ENCODE results near the gene DKK3.

The DKK3 gene

GRCh38 chr11:11979488-11980117, 28.8 kb downstream of the DKK3 start:
- no peak for TF ChIP-seq CTCF (IDR thresholded peaks at IDR 0.05; ENCODE audit: borderline replicate concordance, extremely low read depth, low read length, poor library complexity, severe bottlenecking)
- TF ChIP-seq EZH2 (IDR thresholded peaks at IDR 0.05; ENCODE audit: borderline replicate concordance, low read depth, low read length, severe bottlenecking), result no peak
- no peak for ATAC-seq (ENCODE audit: insufficient read depth, low read depth)
- Histone ChIP-seq H3K79me2 (ENCODE audit: insufficient read depth, low read length) (no peaks in the 10 kb centered on the region), H3K27ac (ENCODE audit: low read length) (no peak overlapping the region), H3K4me3 (ENCODE audit: low read depth in 1 of 2, low read length in 2 of 2) (no peak overlapping the region), H2AFZ (ENCODE audit: low read depth, low read length) (no peak overlapping the region), H3K4me1 (ENCODE audit: insufficient read depth, low read length) (no peaks in the 10 kb centered on the region), H3K36me3 (ENCODE audit: insufficient read depth, low read length) (no peaks in the 10 kb centered on the region), H3K4me2 (ENCODE audit: insufficient read depth, low read length) (no peak overlapping the region), H3K27me3 (ENCODE audit: insufficient read depth, low read length, poor library complexity) (peaks cover 18% of the 10 kb centered on the region), H3K9ac (ENCODE audit: low read depth, low read length) (no peak overlapping the region), H3K9me3 (ENCODE audit: insufficient read depth, low read length, severe bottlenecking) (no peaks in the 10 kb centered on the region), H4K20me1 (ENCODE audit: insufficient read depth, low read length) (0 out of 2 replicates have a peak, but pooled peaks cover 3% of the 10 kb centered on the region)
- DNase-seq, result no peak

- no peak overlapping the region for H2AFZ ChIP-seq (ENCODE audit: low read depth, low read length)
- no peaks in the 10 kb centered on the region for H3K4me1 ChIP-seq (ENCODE audit: insufficient read depth, low read length)
Measured at GRCh38 chr11:11978792-11979487, 29.5 kb downstream of the DKK3 start.

GRCh38 chr11:11978098-11978637, 30.3 kb downstream of the DKK3 start:
- peaks cover 14% of the 10 kb centered on the region for H3K27me3 ChIP-seq (ENCODE audit: insufficient read depth, low read length, poor library complexity)
- no peak for DNase-seq

More at GRCh38 chr11:11978792-11979487, 29.5 kb downstream of the DKK3 start:
- no peak overlapping the region for H3K4me3 ChIP-seq (ENCODE audit: low read depth in 1 of 2, low read length in 2 of 2)
- no peak for ATAC-seq (ENCODE audit: insufficient read depth, low read depth)
- H3K36me3 ChIP-seq (ENCODE audit: insufficient read depth, low read length), result no peaks in the 10 kb centered on the region
- H3K9me3 ChIP-seq (ENCODE audit: insufficient read depth, low read length, severe bottlenecking), result no peaks in the 10 kb centered on the region
- H3K9ac ChIP-seq (ENCODE audit: low read depth, low read length), result no peak overlapping the region
- H3K27ac ChIP-seq (ENCODE audit: low read length), result no peak overlapping the region
- H3K27me3 ChIP-seq (ENCODE audit: insufficient read depth, low read length, poor library complexity), result peaks cover 18% of the 10 kb centered on the region
- DNase-seq, result no peak
- TF ChIP-seq CTCF (IDR thresholded peaks at IDR 0.05; ENCODE audit: borderline replicate concordance, extremely low read depth, low read length, poor library complexity, severe bottlenecking) (no peak), EZH2 (IDR thresholded peaks at IDR 0.05; ENCODE audit: borderline replicate concordance, low read depth, low read length, severe bottlenecking) (no peak)
- 0 out of 2 replicates have a peak, but pooled peaks cover 3% of the 10 kb centered on the region for H4K20me1 ChIP-seq (ENCODE audit: insufficient read depth, low read length)
- no peaks in the 10 kb centered on the region for H3K79me2 ChIP-seq (ENCODE audit: insufficient read depth, low read length)
- H3K4me2 ChIP-seq (ENCODE audit: insufficient read depth, low read length), result no peak overlapping the region

More at GRCh38 chr11:11978098-11978637, 30.3 kb downstream of the DKK3 start:
- no peaks in the 10 kb centered on the region for H3K9me3 ChIP-seq (ENCODE audit: insufficient read depth, low read length, severe bottlenecking)
- H3K36me3 ChIP-seq (ENCODE audit: insufficient read depth, low read length), result no peaks in the 10 kb centered on the region
- TF ChIP-seq CTCF (IDR thresholded peaks at IDR 0.05; ENCODE audit: borderline replicate concordance, extremely low read depth, low read length, poor library complexity, severe bottlenecking), result no peak
- no peak for TF ChIP-seq EZH2 (IDR thresholded peaks at IDR 0.05; ENCODE audit: borderline replicate concordance, low read depth, low read length, severe bottlenecking)
- 0 out of 2 replicates have a peak, but pooled peaks cover 3% of the 10 kb centered on the region for H4K20me1 ChIP-seq (ENCODE audit: insufficient read depth, low read length)
- no peak overlapping the region for H2AFZ ChIP-seq (ENCODE audit: low read depth, low read length)
- no peak overlapping the region for H3K4me3 ChIP-seq (ENCODE audit: low read depth in 1 of 2, low read length in 2 of 2)
- no peak overlapping the region for H3K27ac ChIP-seq (ENCODE audit: low read length)
- H3K4me1 ChIP-seq (ENCODE audit: insufficient read depth, low read length), result no peaks in the 10 kb centered on the region
- ATAC-seq (ENCODE audit: insufficient read depth, low read depth), result no peak
- no peaks in the 10 kb centered on the region for H3K79me2 ChIP-seq (ENCODE audit: insufficient read depth, low read length)
- no peak overlapping the region for H3K4me2 ChIP-seq (ENCODE audit: insufficient read depth, low read length)
- H3K9ac ChIP-seq (ENCODE audit: low read depth, low read length), result no peak overlapping the region
